Activated CD4-positive, alpha-beta memory T cell treated with anti-CD3 and anti-CD28 coated beads for 36 hours (primary cell): ENCODE results near the gene VMO1. TPM values are rescaled to one million over a fixed set of nuclear protein-coding genes. Genes with fewer than 3 reads are reported as not detected.

ENCODE experiments used
- CTCF ChIA-PET: fragments of 350-600 bp; sonication (Branson Sonifier 250); formaldehyde crosslinking; loops from one replicate; lab custom pipeline; 2021; ENCODE audit warnings: antibody characterized with exemption, inconsistent platforms; lab: Charles Lee
- POLR2A ChIA-PET: fragments of 350-600 bp; sonication (Branson Sonifier 250); formaldehyde crosslinking; loops from one replicate; lab custom pipeline; 2021; ENCODE audit warnings: antibody characterized with exemption; lab: Charles Lee
- DNase-seq: peaks from one replicate; pipeline ENCODE4 v3.0.0-alpha.2; 2020
- H3K27ac Mint-ChIP-seq: one replicate; pipeline ENCODE4 v1.8.0; 2021; ENCODE audit warnings: mixed read lengths
- H3K27me3 Mint-ChIP-seq: one replicate; pipeline ENCODE4 v1.8.0; 2021; ENCODE audit warnings: mixed read lengths
- H3K36me3 Mint-ChIP-seq: one replicate; pipeline ENCODE4 v1.8.0; 2021; ENCODE audit warnings: mixed read lengths
- H3K4me1 Mint-ChIP-seq: one replicate; pipeline ENCODE4 v1.8.0; 2021; ENCODE audit warnings: low read depth, mixed read lengths
- H3K4me3 Mint-ChIP-seq: one replicate; pipeline ENCODE4 v1.8.0; 2021; ENCODE audit warnings: mild to moderate bottlenecking, mixed read lengths
- H3K9me3 Mint-ChIP-seq: one replicate; pipeline ENCODE4 v1.8.0; 2021; ENCODE audit warnings: mixed read lengths
- intact Hi-C: fragments of 100-400 bp; cut with micrococcal nuclease; formaldehyde crosslinking; loops from one replicate; pipeline ENCODE4 v1.15.1; 2023
- total RNA-seq, 2 experiments: library from RNA; stranded (reverse); gene quantifications; one replicate each; pipeline ENCODE4 v1.2.3, GENCODE V29; 2021

Gene VMO1
- total RNA-seq, 2 experiments from 2014 or later, result not detected

DNA sequence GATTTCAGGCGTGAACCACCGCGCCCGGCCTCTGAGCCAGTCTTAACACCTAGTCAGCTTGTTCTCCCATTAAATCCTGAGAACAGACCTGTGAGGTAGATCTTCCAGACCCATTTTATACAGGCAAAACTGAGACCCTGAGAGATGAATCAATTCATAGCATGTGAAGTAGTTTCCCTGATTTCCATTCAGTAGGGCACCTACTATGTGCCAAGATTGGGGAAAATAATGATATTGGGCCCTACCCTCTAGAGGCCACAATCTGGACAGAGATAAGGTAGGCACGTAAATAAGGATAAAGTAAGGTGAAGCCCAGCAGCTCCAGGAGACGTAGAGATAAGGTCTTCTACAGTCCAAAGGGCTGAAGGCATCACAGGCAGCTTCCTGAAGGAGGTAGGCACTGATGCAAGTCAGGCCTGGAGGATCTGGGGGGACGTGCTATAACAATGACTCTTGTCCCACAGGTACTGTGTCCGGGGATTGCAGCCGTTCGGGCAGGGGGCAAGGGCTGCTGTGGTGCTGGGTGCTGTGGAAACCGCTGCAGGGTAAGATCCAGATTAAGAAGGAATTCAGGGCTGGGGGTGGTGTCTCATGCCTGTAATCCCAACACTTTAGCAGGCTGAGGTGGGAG is 5.7 kb downstream of the VMO1 start:
- POLR2A ChIA-PET, result no interaction called here
- no peaks in the 10 kb centered on the region for H3K36me3 Mint-ChIP-seq
- no peaks in the 10 kb centered on the region for H3K9me3 Mint-ChIP-seq
- DNase-seq, result no peak
- no peaks in the 10 kb centered on the region for H3K4me1 Mint-ChIP-seq
- H3K27ac Mint-ChIP-seq, result no peak overlapping the region
- CTCF ChIA-PET, result interaction anchor here (1.1 to 2.1 kb wide), 2 partner anchors 9 to 123 kb away, joined by 3 to 9 read pairs; partner anchors contain the start of gene CHRNE
- peaks cover 35% of the 10 kb centered on the region for H3K27me3 Mint-ChIP-seq
- intact Hi-C loops, result no loop called here
- no peak overlapping the region for H3K4me3 Mint-ChIP-seq

DNA sequence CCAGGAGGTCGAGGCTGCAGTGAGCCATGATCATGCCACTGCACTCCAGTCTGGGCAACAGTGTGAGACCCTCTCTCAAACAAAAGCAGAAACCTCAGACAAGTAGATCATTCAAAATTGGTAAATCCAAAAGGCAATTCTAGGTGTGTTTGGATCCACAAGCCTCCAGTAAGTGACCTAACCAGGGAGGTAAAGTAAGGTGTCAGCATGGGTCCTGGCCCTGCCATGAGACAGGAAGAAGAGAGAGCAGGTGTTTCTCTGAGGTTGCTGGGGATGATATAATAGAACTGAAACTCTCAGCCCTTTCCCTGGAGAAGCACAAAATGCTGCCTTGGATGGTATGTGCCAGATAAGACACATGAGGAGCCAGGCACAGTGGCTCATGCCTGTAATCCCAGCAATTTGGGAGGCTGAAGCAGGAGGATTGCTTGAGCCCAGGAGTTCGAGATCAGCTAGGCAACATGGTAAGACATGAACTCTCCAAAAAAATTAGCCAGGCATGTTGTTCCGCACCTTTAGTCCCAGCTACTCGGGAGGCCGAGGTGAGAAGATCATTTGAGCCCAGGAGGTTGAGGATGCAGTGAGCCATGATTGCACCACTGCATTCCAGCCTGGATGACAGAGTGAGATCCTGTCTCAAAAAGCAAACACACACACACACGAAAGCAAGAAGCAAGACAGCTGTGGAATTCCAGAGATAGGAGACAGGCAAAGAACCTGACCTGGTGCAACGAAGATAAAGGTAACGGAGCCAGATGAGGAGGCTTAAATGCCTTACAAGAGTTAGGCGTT is 8.0 kb downstream of the VMO1 start:
- Mint-ChIP-seq H3K27ac (no peak overlapping the region), H3K9me3 (no peaks in the 10 kb centered on the region), H3K36me3 (no peaks in the 10 kb centered on the region), H3K4me1 (no peaks in the 10 kb centered on the region), H3K4me3 (no peak overlapping the region), H3K27me3 (peaks cover 20% of the 10 kb centered on the region)
- no peak for DNase-seq
- intact Hi-C loops, result no loop called here
- ChIA-PET CTCF (interaction anchor here (2.1 kb wide), 1 partner anchor 12 kb away, joined by 9 read pairs; no protein-coding TSS in a partner anchor), POLR2A (interaction anchor here (0.8 kb wide), 1 partner anchor 12 kb away, joined by 3 read pairs; no protein-coding TSS in a partner anchor)

DNA sequence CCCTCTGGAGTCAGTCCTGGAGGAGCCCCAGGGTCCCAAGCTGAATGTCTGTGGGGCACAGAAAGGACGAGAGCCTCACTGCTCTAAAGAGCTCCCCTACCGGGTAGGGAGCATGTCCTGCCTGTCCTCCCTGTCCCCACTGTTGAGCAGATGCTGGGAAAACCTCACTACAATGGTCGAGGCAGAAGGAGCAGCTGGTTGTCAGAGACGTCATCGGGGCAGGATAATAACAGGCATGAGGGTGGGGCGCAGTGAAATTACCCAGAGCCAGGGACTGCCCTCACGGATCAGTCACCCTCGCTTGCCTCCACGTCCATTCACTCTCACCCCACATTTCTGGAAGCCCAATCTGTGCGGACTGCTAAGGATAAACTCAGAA is 13.9 kb downstream of the VMO1 start:
- Mint-ChIP-seq H3K4me1 (peaks cover 11% of the 10 kb centered on the region), H3K27ac (no peak overlapping the region), H3K9me3 (no peaks in the 10 kb centered on the region), H3K27me3 (peaks cover 8% of the 10 kb centered on the region), H3K36me3 (no peaks in the 10 kb centered on the region), H3K4me3 (no peak overlapping the region)
- intact Hi-C loops, result no loop called here
- CTCF ChIA-PET, result interaction anchor here (2.0 kb wide), 1 partner anchor 18 kb away, joined by 5 read pairs; no protein-coding TSS in a partner anchor
- no peak for DNase-seq
- POLR2A ChIA-PET, result no interaction called here

DNA sequence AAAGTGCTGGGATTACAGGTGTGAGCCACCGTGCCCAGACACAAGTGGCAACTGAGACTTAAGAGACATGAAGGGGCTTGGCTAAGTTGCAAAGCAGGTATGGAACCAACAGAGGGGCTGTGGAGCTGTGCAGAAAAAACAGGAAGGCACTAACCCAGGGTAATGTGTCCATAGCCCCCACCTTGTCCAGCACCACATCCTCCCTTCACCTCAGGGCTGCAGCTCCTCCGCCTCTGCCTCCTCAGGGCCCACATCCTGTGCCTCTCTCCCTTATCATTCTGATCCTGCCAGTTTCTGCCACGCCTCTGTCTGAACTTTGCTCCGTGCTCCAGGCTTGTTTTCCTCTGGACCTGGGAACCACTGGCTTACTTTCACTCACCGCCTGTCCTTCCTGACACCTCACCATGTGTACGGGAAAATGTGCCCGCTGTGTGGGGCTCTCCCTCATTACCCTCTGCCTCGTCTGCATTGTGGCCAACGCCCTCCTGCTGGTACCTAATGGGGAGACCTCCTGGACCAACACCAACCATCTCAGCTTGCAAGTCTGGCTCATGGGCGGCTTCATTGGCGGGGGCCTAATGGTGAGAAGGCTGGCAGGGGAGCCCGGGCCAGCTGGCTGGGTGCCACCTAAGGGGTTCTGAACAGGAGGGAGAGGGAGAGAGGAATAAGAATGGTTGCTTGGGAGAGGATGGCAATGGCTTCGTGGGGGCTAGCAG is 14.5 kb downstream of the VMO1 start, which contains the start of gene TM4SF5:
TM4SF5 (plus strand) TSS at position 368 of the 716 bp plus-strand sequence; CDS start at position 405, 37 bp downstream.
- peaks cover 11% of the 10 kb centered on the region for H3K4me1 Mint-ChIP-seq
- peak; percentile 47 for DNase-seq
- CTCF ChIA-PET, result interaction anchor here (2.0 kb wide), 1 partner anchor 18 kb away, joined by 5 read pairs; no protein-coding TSS in a partner anchor
- no peak within 1 kb of the TSS for H3K4me3 Mint-ChIP-seq
- POLR2A ChIA-PET, result no interaction called here
- peaks cover 8% of the 10 kb centered on the region for H3K27me3 Mint-ChIP-seq
- no peaks in the 10 kb centered on the region for H3K9me3 Mint-ChIP-seq
- no peak within 1 kb of the TSS for H3K27ac Mint-ChIP-seq
- intact Hi-C loops, result no loop called here
- H3K36me3 Mint-ChIP-seq, result no peaks in the 10 kb centered on the region

DNA sequence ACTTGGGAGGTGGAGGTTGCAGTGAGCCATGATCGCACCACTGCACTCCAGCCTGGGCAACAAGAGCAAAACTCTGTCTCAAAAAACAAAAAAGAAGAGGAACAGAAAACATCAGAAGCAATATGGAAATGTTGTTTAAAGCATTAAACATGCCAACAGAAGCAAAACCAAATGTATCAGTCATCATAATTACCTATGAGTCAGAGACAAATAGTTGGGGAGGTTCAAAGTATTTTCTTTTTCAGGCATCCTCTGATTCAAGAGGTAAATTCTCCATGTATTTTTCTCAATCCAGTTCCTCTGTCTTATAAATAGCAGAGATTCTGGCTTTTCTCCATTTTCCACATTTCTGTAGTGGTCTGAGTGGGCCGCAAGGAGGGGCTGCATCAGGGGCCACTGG is 16.5 kb downstream of the VMO1 start:
- Mint-ChIP-seq H3K27me3 (peaks cover 6% of the 10 kb centered on the region), H3K36me3 (no peaks in the 10 kb centered on the region), H3K4me3 (no peak overlapping the region), H3K9me3 (no peaks in the 10 kb centered on the region), H3K27ac (no peak overlapping the region), H3K4me1 (peaks cover 11% of the 10 kb centered on the region)
- intact Hi-C loops, result no loop called here
- CTCF ChIA-PET, result no interaction called here
- POLR2A ChIA-PET, result no interaction called here
- DNase-seq, result no peak

DNA sequence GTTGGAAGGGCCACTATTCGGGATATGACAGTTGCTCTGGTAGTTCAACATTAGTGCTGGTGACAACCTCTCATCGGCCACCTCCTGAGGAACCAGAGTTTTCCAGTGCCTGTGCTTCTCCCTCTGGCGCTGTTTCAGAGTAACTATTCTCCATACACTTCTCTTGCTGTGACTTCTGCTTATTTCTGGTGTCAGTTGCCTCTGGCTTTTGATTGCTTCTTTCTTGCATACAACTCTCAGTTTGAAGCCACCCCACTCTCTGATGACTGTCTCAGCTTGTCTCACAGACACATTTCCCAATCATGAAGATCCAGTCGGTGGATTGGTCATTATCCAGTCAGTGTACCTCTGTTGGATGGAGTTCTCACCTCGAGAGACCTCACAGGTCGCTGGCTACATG is 17.9 kb downstream of the VMO1 start:
- Mint-ChIP-seq H3K27me3 (peaks cover 6% of the 10 kb centered on the region), H3K9me3 (no peaks in the 10 kb centered on the region), H3K36me3 (no peaks in the 10 kb centered on the region), H3K4me3 (no peak overlapping the region), H3K27ac (no peak overlapping the region), H3K4me1 (peaks cover 11% of the 10 kb centered on the region)
- intact Hi-C loops, result no loop called here
- ChIA-PET POLR2A (no interaction called here), CTCF (no interaction called here)
- DNase-seq, result no peak

DNA sequence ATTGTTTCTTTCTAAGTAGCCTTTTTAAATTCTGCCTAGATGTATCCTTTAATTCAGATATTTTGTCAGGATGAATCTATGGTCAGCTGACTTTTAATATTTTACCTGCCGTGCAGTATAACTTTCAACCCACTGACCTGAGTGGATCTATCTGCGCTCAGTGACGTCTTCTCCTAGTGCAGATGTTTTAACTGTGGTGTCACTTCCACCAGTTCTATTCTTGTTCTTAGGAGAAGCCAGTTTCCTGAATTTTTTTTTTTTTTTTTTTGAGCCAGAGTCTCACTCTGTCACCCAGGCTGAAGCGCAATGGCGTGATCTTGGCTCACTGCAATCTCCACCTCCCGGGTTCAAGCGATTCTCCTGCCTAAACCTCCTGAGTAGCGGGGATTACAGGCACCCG is 19.4 kb downstream of the VMO1 start:
- no peaks in the 10 kb centered on the region for H3K9me3 Mint-ChIP-seq
- DNase-seq, result no peak
- intact Hi-C loops, result no loop called here
- H3K4me1 Mint-ChIP-seq, result peaks cover 7% of the 10 kb centered on the region
- peaks cover 4% of the 10 kb centered on the region for H3K27me3 Mint-ChIP-seq
- no peak overlapping the region for H3K27ac Mint-ChIP-seq
- POLR2A ChIA-PET, result no interaction called here
- H3K4me3 Mint-ChIP-seq, result no peak overlapping the region
- CTCF ChIA-PET, result interaction anchor here (0.7 kb wide), 1 partner anchor 307 kb away, joined by 3 read pairs; no protein-coding TSS in a partner anchor
- H3K36me3 Mint-ChIP-seq, result no peaks in the 10 kb centered on the region

DNA sequence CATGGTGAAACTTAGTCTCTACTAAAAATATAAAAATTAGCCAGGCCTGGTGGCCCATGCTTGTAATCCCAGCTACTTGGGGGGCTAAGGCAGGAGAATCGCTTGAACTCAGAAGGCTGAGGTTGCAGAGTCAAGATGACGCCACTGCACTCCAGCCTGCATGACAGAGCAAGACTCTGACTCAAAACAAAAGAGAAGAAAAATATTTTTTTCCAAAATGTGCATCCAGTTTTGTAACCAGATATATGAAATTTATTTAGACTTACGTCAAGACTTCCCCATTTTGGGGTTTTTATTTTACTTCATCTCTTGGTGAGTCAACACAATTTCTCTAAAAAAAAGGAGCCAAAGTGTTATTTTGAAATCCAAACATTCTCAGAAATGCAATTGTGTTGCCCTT is 20.0 kb downstream of the VMO1 start:
- ChIA-PET POLR2A (no interaction called here), CTCF (no interaction called here)

DNA sequence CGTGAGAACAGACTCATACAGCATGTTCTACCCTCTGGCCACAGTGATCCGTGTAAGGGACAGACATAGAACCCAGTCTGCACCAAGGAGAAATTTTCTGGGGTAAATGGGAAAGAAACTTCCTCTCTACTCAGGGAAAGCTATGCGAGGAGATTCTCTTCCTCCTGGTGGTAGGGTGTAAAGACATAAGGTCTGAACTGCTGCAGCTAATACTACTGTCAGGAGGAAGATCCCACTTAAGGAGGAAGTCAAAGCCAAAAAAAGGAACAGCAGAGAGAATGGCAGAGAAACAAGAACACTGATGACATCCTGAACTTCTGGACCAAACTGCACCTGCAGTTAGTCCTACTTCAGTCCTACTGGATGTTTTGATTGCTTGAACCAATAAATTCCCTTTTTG is 21.6 kb downstream of the VMO1 start:
- ChIA-PET CTCF (interaction anchor here (1.7 kb wide), 1 partner anchor 25 kb away, joined by 6 read pairs; no protein-coding TSS in a partner anchor), POLR2A (no interaction called here)
- H3K36me3 Mint-ChIP-seq, result no peaks in the 10 kb centered on the region

More for the DNA sequence above, 20.0 kb downstream of the VMO1 start:
- Mint-ChIP-seq H3K4me3 (no peak overlapping the region), H3K27ac (no peak overlapping the region), H3K9me3 (no peaks in the 10 kb centered on the region), H3K36me3 (no peaks in the 10 kb centered on the region), H3K4me1 (peaks cover 3% of the 10 kb centered on the region), H3K27me3 (peaks cover 3% of the 10 kb centered on the region)
- no peak for DNase-seq
- intact Hi-C loops, result no loop called here

DNA sequence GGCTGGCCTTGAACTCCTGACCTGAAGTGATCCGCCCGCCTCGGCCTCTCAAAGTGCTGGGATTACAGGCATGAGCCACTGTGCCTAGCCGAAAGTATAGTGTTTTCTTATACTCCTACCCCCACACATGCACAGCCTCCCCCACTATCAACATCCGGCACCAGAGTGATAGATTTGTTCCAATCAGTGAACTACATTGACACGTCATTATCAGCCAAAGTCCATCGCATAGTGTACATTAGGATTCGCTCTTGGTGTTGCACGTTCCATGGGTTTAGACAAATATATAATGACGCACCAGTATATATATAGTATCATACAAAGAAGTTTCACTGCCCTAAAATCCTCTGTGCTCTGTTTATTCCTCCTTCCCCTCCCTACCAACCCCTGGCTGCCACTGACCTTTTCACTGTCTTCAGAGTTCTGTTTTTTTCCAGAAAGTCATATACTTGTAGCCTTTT is 26.4 kb downstream of the VMO1 start:
- no peak for DNase-seq
- Mint-ChIP-seq H3K27me3 (peaks cover 10% of the 10 kb centered on the region), H3K36me3 (no peaks in the 10 kb centered on the region), H3K9me3 (no peaks in the 10 kb centered on the region), H3K4me3 (no peak overlapping the region), H3K4me1 (no peaks in the 10 kb centered on the region), H3K27ac (no peak overlapping the region)
- ChIA-PET POLR2A (no interaction called here), CTCF (no interaction called here)
- intact Hi-C loops, result no loop called here

More for the DNA sequence above, 21.6 kb downstream of the VMO1 start:
- no peak overlapping the region for H3K27ac Mint-ChIP-seq
- intact Hi-C loops, result no loop called here
- H3K27me3 Mint-ChIP-seq, result peaks cover 8% of the 10 kb centered on the region
- no peak for DNase-seq
- H3K4me1 Mint-ChIP-seq, result no peaks in the 10 kb centered on the region
- H3K4me3 Mint-ChIP-seq, result no peak overlapping the region
- H3K9me3 Mint-ChIP-seq, result no peaks in the 10 kb centered on the region

DNA sequence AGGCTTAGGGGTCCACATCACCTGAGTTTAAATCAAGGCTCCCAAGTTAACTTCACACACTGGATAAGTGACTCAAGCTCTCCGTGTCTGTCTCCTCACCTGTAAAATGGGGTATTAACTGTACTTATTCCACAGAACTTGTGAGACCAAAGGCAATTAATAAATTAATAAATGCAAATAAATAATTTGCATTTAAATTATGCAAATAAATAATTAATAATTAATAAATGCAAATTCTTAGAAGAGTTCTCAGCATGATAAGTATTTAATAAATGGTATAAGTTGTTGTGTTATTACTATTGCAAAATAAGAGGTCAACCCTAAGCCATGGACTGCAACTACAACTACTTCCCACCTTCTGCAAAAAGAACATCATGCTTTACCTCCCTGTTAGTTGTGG is 32.8 kb downstream of the VMO1 start:
- H3K36me3 Mint-ChIP-seq, result no peaks in the 10 kb centered on the region
- H3K4me1 Mint-ChIP-seq, result peaks cover 2% of the 10 kb centered on the region
- POLR2A ChIA-PET, result no interaction called here
- CTCF ChIA-PET, result no interaction called here
- intact Hi-C loops, result no loop called here
- no peak overlapping the region for H3K27ac Mint-ChIP-seq
- H3K9me3 Mint-ChIP-seq, result no peaks in the 10 kb centered on the region
- no peak overlapping the region for H3K4me3 Mint-ChIP-seq
- peaks cover 16% of the 10 kb centered on the region for H3K27me3 Mint-ChIP-seq
- no peak for DNase-seq

DNA sequence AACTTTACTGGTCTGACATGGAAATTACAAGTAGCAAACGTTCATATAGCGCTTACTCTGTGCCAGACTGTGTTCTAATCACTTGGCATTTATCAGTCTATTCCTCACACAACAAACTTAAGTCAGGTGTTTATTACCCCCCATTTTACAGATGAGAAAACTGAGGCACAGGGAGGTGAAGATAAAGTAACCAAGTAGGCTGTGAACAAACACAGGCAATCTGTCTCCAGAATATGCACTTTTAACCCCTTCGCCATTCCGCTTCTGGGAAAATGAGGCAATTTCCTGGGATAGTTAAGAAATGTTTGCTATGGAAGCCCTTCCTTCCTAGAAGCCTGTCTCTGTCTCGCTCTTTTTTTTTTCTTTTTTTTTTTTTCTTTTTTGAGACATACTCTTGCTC is 34.2 kb downstream of the VMO1 start:
- Mint-ChIP-seq H3K4me1 (peaks cover 11% of the 10 kb centered on the region), H3K9me3 (no peaks in the 10 kb centered on the region), H3K36me3 (no peaks in the 10 kb centered on the region), H3K27ac (no peak overlapping the region), H3K27me3 (peaks cover 16% of the 10 kb centered on the region), H3K4me3 (no peak overlapping the region)
- CTCF ChIA-PET, result no interaction called here
- DNase-seq, result no peak
- intact Hi-C loops, result no loop called here
- POLR2A ChIA-PET, result no interaction called here
